ENCODE results near the gene ABTB2.

DNA sequence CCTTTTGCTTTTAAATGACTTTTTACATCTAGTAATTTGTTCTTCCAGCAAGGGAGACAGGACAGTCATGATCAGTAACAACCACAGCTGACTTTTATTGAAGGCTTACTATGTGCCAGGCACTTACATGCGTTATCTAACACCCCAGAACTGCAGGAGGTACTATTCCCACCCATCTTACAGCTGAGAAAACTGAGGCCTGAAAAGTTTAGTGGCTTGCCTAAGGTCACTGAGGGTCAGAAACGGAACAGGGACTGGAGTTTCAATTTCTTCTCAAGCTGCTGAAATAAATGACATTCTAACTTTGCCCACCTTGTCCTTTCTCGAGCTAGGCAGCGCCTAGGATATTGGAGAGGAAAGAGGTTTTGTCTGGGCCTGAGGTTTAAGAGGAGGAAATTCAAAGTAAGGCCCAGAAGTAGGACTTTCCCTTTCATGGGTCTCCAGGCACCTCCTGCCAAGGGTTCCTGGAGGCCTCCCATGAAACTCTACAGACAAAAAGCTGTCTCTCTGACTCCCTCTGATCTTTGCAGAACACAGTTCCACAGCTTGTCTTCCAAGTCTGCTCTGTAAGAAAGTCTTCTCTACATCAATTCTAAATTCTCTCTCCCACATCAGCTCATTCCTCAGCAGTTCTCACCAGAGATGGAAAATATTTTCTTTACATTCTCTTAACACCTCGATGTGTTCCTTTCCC lies 150.2 kb downstream of the ABTB2 start:
- TF ChIP-seq POLR2A (IDR thresholded peaks at IDR 0.05): no peak
- no peak for TF ChIP-seq CTCF (IDR thresholded peaks at IDR 0.05)

Measured in right lobe of liver (tissue), 4 donors.